Anterior cingulate cortex (tissue), 58 donors: Measurements from ENCODE around the gene VBP1.
A peak's percentile ranks its signal among the peaks of the same experiment; 100 is the strongest.
"Not testable (repeated sequence)": the region's sequence is repeated elsewhere in the genome, so short reads cannot be mapped to it uniquely, and the experiment has no call there.

Source experiments
- DNase-seq, 58 donors: peaks; one replicate each; lab custom pipeline; 2025; lab: John Stamatoyannopoulos, UW

Gene VBP1

GRCh38 chrX:155262970-155263754 lies 46.9 kb downstream of the VBP1 start:
- no peak for DNase-seq

DNA sequence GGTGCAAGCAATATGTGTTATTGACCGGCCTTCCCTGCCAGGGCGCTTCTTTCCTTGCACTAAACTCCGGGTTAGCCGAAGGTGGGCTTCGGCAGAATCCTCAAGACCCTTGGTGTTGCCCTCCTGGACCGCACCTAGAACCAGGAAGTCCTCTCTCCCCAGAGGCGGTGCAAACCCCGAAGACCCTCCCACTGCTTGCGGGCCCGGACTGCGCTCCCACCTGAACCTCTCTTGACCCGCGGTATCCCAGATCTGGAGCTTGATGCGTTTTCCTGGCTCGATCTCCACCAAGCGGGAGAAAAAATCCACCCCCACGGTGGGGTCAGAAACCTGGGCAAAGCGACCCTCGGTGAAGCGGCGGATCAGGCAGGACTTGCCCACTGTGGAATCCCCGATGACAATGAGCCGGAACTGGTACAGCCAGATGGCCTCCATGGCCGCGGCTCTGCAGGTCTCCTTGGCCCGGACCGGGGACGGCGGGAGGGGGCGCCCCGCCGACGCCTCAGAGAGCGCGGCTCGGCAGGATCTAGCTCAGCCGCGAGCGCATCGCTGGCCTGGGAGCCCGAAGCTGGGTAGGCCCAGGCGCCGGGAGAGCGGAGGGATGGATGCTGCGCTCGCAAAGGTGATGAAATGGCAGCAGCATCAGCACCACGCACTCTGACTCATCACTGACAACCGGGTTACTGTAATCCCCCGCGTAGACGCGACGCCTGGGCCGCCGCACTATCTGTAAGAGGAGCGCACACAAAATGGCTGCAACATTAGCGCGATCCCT lies 47.8 kb downstream of the VBP1 start, which contains the start of gene RAB39B:
RAB39B (minus strand) TSS at position 638 of the 775 bp plus-strand sequence; CDS start at position 435, 203 bp downstream.
- DNase-seq: peak in 57 of 58 donors; percentile 11 to 81 (median 55)

DNA sequence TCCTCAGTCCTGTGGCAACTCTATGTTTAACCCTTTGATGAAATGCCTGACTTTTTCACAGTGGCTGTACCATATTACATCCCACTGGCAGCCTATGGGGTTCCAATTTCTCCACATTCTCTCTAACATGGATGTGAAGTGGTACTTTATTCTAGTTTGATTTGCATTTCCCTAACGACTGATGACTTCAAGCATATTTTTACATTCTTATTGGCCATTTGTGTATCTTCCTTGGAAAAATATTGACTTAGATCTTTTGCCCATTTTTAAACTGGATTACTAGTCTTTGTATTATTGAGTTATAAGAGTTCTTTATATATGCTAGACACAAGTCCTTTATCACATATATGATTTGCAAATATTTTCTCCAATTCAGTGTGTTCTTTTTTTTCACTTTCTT lies 50.2 kb downstream of the VBP1 start:
- DNase-seq: no peak

DNA sequence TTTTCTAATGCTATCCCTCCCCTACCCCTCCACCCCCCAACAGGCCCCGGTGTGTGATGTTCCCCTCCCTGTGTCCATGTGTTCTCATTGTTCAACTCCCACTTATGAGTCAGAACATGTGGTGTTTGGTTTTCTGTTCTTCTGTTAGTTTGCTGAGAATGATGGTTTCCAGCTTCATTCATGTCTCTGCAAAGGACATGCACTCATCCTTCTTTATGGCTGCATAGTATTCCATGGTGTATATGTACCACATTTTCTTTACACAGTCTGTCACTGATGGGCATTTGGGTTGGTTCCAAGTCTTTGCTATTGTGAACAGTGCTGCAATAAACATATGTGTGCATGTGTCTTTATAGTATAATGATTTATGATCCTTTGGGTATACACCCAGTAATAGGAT lies 51.7 kb downstream of the VBP1 start:
- not testable (repeated sequence) for DNase-seq

DNA sequence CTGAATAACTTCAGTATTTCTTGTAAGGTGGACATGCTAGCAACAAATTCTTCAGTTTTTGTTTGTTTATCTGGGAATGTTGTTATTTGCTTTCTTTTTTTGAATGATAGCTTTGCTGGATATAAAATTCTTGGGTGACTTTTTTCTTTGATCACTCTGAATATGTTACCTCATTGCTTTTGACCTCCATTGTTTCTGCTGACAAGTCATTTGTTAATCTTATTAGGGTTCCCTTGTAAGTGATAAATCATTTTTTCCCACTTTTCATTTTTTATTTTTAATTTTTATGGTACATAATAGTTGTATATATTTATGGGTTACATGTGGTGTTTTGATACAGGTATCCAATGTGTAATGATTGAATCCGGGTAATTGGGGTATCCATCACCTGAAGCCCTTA lies 54.7 kb downstream of the VBP1 start:
- no peak for DNase-seq

GRCh38 chrX:155279873-155280272 lies 63.6 kb downstream of the VBP1 start:
- DNase-seq: no peak
